GM10847 (cell line): Measurements from ENCODE around the gene LRRC10B.

Experiments
- POLR2A ChIP-seq: IDR thresholded peaks from 2 replicates; pipeline ENCODE4 v1.6.1; 2011; ENCODE audit not compliant: insufficient read length; ENCODE audit errors: extremely low read depth

LRRC10B gene

DNA sequence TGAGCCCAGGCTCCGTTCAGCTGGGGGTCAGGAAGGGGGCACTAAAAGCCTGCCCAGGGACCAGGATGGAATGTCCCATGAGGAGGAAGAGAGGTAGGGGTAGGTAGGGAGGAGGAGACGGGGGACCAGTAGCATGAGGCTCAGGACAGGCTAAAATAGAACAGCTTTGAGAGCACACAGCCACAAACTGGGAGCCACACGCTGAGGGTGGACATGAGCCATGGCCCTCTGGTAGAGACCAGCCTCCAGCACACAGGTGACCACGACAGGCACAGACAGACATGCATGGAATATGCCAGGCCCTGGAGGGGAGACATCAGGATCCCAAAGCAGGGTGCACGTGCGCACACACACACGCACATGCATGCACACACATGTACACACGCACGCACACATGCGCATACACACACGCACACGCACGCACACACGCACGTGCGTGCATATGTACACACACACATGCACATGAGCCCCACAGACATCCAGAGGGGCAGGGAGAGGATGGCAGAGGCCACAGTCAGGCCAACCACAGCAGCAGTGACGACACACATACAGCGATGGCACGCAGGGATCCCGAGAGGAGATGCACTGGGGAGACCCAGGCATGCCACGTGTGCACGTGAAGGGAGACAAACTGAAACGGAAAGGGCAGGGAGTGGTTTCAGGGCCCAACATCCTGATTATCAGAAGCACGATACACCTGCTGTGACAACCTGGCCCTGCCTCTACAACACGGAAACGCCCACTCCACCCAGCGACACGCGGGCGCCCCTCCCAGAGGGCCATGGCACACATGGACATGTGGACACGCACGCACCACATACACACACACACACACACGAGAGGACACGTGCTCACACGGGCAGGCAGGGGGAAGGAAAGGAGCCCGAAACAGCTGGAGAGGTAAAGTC lies 25.7 kb downstream of the LRRC10B start:
- no peak for TF ChIP-seq POLR2A

DNA sequence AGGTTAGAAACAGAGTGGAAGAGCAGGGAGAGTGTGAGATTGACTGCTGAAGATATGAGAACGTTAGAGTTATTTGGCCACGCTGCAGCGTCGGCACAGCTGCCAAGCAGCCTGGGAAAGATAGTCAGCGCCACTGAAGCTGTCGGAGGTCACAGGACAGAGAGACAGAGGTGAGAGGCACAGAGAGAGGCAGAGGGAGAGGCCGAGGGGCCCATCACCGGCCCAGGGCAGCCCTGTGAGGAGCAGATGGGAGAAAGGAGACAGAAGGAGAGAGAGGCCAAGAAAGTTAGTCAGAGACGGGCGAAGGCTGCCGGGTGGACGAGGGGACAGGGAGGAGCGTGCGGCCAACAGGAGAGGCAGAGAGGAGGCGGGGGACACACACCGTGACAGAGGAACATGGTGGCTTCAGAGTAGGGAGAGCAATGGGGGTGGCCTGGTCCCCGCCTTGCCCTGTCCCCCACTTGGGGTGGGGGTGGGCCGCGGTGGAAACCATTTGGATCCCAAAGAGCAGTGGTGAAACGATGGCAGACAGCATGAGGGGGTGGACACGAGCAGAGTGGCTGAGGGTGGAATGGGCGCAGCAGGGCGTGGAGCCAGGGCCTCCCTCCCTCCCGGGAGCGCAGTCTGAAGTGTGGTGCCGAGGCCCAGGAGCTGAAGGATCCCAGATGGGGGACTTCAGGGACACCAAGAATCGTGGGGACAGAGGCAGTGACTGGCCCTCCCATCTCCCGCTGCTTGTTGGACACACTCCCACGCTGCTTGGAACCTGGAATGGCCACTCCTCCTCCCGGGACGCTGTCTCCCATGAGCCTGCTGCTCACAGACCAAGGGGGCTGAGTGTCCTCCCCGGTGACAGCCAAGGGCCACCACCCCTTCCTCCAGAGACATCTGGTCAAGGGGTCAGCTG lies 26.6 kb downstream of the LRRC10B start:
- TF ChIP-seq POLR2A = no peak

DNA sequence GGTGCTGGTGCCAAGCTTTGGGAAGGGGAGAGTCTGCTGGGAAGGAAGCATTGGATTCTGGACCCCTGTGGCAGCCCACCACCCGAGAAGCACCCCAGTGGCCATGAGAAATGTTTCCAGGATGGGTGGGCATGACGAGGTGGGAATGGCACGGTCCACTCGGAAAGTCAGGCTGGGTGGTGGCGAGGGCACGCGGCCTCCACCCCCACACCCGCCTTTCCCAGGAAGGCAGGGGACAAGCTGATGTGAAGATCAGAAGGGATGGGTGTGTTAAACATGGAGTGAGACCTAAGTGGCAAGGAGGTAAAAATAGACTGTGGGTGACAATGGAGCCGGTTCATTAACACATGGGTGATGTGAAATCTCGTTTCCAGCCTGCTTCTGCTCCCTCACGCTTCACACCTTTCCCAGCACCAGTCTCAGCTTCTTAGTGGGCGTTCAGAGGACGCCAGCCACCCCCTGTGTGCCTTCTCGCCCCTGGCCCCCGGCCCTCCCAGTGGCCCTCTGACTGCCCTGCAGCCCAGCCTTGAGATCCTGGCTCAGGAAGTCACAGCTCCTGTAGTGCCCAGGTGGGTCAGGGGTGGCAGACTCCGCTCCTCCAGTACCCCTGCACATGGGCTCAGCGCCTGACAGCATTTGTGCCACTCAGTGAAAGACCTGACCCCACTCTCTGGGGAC lies 27.6 kb downstream of the LRRC10B start:
- TF ChIP-seq POLR2A = no peak

DNA sequence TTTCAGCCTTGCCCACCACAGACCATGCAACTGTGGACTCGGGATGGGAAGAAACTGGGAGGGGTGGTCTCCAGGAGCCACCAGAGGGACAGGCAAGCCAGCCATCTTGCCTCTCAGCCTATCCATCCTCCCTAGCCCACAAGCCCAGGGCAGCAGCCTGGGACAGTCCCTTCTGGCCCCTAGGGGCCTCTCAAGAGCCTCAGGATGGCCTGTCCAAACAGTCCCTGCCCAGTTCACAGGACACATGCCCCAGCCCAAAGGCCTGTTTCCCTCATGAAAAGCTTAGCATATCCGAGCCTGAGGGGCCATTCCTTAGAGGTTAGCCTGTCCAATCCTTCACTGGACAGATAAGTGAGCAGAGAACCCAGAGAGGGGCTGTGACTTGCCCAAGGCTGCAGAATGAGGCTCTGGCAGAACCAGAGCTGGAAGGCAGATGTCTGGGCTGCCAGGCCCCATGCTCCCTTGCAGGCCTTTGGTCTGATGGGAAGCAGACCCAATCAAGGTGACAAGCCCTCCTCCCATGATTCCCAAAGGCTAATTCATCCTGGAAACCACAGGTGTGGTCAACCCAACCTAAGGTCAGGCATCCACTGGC lies 28.2 kb downstream of the LRRC10B start:
- no peak for TF ChIP-seq POLR2A

DNA sequence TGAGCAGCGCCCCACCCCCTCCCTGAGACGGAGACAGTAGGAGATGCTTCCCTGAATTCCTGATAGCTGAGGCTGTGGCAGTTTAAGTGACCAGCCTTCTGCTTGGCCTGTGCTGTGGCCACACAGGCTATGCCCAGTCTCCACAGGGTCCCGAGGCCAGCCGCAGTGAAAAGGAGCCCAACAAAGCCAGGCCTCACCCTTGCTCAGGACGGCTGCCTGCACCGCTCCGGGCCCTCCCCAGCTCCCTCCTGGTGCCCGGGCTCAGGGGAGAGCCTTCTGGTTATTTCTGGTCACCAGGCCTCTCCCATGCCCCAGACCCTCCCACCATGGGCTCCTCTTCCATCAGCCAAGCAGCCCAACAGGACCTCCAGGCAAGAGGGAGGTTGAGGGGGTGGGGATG lies 28.8 kb downstream of the LRRC10B start:
- TF ChIP-seq POLR2A = no peak

DNA sequence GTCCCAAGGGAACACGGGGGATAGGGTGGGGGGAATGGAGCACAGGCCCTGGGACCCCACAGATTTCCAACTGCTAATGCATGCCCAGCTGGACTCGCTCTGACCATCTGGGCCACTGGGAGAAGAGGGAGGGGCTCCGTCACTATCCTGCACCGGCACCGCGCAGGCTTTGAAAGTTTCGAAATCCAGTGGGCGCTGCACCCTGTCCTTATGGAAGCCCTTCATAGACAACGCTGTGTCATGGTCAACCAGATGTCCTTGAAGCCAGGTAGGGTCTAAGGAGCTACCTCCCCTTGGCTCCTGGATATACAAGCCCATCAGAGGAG lies 30.1 kb downstream of the LRRC10B start:
- TF ChIP-seq POLR2A = no peak

DNA sequence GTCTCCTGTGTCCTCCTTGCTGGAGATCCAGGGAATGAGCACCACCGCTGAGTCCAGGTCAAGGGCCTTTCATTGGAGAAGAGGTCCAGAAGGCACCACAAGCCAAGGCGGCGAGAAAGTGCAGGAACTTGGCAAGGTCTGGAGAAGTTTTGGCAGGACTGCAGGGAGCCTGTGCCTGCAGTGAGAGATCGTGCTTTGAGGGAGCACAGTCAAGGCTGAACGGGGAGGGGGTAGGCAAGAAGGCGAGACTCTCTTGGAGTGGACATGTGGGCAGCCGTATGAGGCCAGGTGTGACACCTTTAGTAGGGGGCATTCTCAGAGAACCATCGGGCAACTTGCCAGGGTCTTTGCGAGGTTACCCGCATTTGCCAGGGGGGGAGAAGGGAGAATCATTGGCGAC lies 30.5 kb downstream of the LRRC10B start:
- TF ChIP-seq POLR2A = no peak

DNA sequence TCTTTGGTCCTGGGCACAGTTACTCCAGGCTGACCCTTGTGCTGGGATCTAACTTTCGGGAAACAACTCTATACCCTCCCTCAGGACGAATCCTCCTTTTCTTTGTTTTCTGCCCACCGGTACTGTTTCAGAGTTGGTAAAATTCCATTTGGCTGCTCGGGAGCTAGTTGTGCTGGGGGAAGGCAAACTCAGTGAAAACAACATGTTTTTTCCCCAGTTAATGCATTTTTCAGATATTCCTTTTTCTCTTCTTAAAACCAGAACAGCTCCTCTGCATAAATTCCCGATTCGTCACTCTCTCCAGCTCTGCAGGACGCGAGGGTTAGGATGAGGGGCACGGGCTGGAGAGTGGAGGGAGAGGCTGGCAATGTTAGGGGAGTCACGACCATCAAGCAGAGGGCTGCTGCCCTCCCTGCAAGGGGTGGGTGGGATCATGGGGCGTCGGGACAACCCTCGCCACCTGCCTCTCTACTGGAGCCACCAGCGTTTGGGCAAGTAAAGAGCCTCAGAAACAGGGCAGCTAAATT lies 31.3 kb downstream of the LRRC10B start:
- TF ChIP-seq POLR2A = no peak

DNA sequence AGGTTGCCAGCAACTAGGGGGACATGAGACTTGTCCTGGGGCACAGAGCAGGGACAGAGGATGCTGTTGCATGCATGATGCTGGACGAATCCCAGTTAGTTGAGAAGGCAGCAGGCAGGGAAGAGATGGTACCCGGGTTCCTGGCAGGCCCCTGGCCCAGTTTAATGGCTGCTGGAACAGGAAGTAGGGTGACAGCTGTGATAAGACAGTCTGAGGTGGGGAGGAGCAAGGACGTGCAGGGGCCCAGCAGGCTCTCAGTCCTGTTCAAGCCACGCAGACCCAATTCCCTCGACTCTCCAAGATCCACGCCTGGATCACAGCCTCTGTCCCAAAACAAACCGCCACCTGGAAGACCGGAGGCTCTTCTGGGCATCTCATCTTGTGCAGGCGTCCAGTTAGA lies 32.0 kb downstream of the LRRC10B start:
- no peak for TF ChIP-seq POLR2A

DNA sequence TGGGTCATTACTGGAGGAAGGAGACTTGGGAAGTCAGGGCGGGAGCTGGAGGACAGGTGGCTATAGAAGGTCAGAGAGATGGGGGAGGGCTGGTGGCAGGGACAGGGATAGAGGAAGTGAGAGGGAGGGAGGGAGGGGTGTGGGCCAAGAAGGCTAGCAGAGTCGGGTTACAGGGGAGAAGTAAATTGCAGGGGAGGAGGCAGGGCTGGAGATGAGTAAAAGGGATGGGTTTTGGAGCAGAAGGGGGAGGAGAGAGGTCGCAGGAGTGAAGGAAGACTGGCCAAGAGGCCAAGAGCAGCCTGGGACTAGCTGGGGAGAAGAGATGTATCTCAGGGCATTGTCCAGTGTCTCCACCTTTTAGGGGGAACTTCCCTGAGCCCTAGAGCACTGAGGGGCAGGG lies 33.0 kb downstream of the LRRC10B start:
- TF ChIP-seq POLR2A = no peak

DNA sequence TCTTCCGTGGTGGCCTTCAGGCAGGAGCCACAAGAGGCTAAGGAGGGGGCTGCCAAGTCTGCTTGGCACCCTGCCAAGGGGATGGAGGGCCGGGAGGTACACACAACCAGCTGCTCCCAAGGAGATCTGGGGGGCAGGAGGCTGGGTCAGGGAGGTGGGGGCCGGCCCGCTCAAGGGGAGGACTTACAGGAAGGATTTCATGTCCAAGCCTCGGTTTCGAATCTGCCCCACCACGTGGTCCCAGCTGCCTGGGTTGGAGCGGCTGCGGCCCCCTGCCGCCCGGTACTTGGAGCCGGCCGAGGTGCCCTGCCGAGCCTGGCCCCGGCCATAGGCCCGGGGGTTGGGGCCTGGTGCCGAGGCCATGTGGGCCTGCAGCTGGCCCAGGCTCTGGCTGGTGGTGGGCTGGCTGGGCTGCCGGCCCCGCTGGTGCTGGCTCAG lies 33.5 kb downstream of the LRRC10B start:
- no peak for TF ChIP-seq POLR2A

DNA sequence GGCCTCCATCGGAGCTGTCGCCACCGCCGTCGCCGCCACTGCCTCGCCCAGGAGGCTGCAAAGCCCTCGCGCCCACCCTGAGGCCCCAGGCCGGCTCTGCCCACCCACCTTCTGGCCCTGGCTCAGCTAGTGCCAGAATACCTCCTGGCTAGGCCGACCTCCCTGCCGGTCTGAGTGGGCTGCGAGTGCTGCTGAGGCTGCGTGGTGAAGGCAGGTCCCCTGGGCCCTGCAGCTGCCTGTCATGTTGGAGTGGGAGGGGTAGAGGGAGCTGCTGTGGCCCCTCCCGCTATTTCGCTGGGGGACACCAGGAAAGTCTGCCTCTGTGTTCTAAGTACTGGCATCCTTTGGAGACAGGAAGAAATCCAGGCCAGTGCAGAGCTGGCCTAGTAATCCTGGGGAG lies 34.2 kb downstream of the LRRC10B start:
- TF ChIP-seq POLR2A = no peak

DNA sequence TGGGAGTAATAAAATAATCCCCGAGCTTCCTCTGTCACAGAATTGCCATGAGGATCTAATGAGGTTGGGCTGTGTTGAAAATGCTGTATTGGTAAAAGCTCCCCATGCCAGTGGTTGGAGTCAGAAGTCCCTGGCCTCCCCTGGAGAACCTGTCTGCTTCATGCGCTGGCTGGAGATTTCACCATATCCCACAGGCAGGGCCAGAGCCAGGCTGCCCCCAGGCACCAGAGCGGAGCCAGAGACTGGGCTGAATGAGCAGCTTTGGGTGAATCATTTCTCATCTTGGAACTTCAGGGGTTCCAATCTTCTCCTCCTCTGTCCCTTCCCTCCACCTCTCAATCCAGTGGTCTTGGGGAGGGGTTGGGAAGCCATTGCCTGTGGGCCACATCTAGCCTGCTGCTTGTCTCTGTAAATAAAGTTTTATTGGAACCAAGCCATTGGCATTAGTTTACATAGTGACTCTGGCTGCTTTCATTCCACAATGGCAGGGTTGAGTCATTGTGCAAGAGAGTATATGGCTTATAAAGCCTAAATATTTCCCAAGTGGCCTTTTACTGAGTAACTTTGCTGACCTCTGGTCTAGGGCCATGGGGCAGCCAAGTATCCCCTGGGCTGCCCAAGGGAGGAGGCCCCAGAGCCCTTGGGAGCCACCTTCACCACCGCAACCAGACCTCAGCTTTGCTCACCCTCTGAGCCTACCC lies 35.2 kb downstream of the LRRC10B start:
- TF ChIP-seq POLR2A = no peak

DNA sequence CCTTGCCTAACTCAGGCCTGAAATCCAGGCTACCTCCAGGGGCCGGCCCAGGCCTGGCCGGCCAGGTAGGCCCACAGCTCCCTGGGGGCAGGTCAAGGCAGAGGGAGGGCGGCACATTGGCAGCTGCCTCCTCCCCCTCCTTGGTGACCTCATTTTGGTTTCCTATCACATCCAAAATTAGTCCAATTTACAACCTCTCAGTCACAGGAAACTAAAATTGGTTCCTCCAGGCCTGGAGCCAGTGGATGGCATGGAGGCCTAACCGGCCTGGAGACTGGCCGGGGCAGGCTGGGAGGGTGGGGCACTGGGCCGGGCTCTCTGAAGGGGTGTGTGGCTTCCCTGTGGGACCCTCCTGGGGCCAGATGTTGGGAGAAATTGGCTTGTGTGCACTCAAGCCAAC lies 35.9 kb downstream of the LRRC10B start:
- TF ChIP-seq POLR2A = no peak

DNA sequence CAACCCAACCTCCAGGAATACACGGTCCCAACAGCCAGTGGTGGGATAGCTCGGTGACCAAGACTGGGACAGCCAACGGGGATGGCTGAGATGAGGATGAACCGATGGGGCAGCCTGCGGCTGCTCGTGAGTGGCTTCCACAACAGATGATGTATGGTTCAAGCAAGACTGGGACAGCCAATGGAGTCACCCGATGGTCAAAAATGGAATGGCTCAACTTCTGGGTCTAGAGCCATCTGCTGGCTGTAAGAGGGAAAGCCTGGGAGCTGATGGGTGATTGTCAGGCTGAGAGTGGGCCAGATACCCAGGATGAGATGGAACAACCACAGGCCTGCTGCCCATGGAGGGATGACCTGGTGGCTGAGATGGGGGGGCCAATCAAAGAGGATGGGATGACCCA lies 36.8 kb downstream of the LRRC10B start:
- TF ChIP-seq POLR2A = no peak

DNA sequence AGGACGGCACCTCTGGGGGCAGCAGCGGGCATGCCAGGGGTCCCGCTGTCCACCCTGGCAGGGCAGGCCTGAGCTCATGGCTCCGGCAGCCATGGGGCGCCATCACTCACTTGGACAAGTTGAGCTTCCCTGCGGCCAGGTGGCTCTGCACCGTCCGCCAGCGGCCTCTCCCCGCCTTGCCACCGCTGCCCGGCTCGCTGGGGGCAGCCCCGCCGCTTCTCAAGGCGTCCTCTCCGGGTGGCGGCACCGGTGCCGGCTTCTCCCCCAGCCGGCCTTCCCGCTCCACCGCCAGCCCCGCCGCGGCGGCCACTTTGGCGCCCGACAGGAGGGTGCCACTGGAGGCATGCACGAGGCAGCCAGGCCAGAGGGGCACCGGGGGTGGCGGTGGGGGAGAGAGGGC lies 37.4 kb downstream of the LRRC10B start:
- no peak for TF ChIP-seq POLR2A
